SKM-1 treated with dmso at 0.1 percent for 144 hours (cell line): ENCODE measurements around the gene AOC2.
"Not testable (repeated sequence)": the region's sequence is repeated elsewhere in the genome, so short reads cannot be mapped to it uniquely, and the experiment has no call there.

Source experiments
- DNase-seq: peaks from one replicate; lab custom pipeline; 2025; ENCODE audit not compliant: unreplicated experiment; lab: John Stamatoyannopoulos, UW

AOC2 gene

GRCh38 chr17:42832213-42832933 is 12.0 kb upstream of the AOC2 start:
- no peak for DNase-seq

DNA sequence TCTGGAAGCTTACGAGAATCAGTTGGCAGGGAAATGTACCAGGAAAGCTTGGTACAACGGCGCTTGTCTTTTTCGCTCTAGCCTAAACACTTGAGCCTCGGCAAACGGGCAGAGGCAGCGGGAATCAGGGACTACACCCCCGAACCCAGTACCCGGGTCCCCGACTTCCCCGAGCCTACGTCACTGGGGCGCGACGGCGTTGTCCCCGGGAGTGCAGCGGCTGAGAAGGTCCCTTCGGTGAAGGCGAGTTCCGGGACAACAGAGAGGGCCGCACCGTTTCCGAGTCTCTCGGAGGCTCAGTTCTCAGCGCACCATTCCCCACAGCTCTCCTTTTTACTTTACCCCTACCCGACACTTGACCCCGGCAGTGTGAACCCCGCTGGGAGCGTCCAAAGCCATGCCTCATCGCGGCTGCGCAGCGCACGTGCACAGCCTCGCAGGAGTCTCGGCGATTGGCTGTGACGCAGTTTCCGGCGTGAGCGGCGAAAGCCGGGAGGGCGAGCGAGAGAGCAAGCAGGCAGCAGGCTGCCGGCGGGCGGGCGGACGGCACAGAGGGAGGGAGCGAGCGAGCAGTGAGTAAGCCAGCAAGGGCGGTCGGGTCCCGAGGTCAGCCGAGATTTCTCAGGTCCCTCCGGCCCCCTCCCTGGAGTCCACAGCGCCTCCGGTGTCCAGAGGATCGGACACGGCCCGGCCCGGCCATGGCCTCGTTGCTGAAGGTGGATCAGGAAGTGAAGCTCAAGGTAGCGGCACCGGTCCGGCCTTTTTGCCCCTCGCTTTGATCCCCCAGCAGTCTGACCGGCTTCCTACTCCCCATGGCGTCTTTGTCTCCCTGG is 11.2 kb upstream of the AOC2 start, which contains the start of gene PSME3:
PSME3 (plus strand) TSS at position 464 of the 833 bp plus-strand sequence; CDS start at position 699, 235 bp downstream.
- peak; percentile 91 for DNase-seq

DNA sequence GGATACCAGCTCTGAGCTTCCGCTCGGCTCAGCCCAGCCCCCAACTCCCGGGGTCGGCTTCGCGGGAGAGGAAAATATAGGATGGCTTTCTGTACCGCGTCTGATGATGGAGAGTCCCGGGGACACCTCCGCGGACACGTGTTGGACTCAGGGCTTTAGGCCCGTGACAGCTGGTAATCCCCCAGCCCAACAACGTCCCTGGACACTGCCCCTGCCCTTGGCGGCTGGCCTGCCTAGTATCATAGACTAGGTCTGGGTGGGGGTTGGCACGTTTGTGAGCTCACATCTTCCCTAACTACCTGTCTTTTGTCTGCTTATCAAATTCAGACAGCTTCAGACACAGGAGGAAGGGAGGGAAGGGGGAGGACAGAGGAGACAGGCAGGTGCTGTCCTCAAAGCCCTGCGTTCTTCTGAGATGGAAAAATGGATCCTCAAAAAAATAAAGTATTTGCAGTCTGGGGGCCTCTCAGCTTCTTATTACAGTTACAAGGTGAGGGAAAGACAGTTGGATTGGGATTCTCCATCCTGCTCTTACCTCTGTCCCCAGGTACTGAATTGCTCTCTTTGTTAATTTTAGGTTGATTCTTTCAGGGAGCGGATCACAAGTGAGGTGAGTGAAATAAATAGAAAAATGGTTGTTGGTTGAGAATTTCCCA is 10.5 kb upstream of the AOC2 start:
- no peak for DNase-seq

- no peak for DNase-seq
Observed at GRCh38 chr17:42835732-42836131, 8.6 kb upstream of the AOC2 start.

GRCh38 chr17:42841975-42842685 is 2.2 kb upstream of the AOC2 start:
- no peak for DNase-seq

DNA sequence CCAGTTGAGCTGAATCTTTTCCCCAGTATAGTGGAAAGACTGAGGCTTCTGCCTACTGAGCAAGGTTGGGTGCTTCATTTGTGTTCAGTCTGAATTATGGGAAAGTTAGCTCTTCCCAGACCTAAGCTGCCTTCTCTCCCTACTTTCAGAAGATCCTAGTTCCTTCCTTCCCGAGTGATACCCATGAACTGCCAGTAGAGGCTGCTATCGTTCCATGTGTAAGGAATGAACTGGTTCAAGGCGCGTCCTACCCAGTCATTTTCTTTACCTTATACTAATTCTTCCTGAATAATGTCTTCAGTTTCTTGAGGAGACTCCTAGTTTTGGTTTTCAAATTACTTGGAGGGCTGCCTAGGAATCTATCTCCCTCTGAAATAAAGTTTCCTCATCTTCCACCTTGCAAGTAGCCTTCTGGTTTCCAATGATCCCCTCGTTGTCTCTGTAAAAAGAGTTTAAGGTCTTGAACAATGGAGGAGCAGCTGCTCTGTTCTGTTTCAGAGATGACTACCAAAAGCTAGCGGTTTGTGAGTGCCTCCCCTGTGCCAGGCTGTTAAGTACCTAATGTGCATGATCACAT is 934 bp upstream of the AOC2 start:
- DNase-seq: peak; percentile 14

GRCh38 chr17:42844761-42845555 is 578 bp downstream of the AOC2 start:
- DNase-seq: no peak

DNA sequence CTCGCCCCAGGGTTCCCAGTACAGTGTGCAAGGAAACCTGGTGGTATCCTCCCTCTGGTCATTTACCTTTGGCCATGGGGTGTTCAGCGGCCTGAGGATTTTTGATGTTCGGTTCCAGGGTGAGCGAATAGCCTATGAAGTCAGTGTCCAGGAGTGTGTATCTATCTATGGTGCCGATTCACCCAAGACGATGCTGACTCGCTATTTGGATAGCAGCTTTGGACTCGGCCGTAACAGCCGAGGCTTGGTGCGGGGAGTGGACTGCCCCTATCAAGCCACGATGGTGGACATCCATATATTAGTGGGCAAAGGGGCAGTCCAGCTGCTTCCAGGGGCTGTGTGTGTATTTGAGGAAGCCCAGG is 1.2 kb downstream of the AOC2 start:
- DNase-seq: no peak

DNA sequence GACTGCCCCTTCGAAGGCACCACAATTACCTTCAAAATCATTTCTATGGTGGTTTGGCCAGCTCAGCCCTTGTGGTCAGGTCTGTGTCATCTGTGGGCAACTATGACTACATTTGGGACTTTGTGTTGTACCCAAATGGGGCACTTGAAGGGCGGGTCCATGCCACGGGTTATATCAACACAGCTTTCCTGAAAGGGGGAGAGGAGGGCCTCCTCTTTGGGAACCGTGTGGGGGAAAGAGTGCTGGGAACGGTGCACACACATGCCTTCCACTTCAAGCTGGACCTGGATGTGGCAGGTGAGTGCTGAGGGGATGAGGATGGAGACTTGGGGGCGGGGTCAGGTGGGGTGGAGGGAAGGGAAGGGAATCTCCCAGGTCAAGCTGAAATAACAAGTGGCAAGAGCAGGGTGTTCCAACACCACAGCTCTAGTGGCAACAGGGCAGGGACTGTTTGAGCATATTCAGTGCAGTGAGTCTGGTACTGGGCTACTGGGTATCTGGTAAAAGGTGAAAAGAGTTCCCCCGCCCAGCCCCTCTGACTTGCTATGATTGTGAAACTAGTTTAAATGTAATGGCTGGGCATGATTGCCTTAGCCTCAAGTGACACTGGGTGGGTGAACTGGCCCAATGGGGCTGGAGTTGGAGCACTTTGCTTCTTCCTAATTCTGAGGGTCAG is 1.7 kb downstream of the AOC2 start:
- DNase-seq: no peak

- no peak for DNase-seq
Observed at GRCh38 chr17:42846594-42847280, 2.4 kb downstream of the AOC2 start.

GRCh38 chr17:42848093-42848492 is 3.7 kb downstream of the AOC2 start:
- no peak for DNase-seq

- no peak for DNase-seq
Observed at GRCh38 chr17:42849031-42849430, 4.7 kb downstream of the AOC2 start.

- no peak for DNase-seq
Observed at GRCh38 chr17:42849451-42850181, 5.2 kb downstream of the AOC2 start.

DNA sequence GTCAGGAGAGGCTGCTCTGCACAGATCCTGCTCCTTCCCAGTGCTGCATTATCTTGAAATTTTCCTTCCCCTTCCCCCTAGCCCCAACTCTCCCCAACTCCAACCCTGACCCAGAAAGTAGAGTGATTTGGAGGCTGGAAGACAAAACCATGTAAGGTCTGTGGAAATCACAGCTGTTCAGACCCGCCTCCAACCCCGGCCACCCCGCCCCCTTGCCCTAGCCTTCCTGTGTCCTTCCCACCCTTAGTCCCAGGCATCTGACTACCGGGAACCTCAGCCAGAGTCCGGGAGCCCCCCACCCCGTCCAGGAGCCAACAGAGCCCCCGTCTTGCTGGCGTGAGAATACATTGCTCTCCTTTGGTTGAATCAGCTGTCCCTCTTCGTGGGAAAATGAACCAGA is 6.6 kb downstream of the AOC2 start, which contains the start of gene AOC3:
AOC3 (plus strand) TSS at position 246 of the 400 bp plus-strand sequence; CDS start at position 391, 145 bp downstream.
- DNase-seq: no peak

- not testable (repeated sequence) for DNase-seq
Observed at GRCh38 chr17:42851371-42852240, 7.2 kb downstream of the AOC2 start.

DNA sequence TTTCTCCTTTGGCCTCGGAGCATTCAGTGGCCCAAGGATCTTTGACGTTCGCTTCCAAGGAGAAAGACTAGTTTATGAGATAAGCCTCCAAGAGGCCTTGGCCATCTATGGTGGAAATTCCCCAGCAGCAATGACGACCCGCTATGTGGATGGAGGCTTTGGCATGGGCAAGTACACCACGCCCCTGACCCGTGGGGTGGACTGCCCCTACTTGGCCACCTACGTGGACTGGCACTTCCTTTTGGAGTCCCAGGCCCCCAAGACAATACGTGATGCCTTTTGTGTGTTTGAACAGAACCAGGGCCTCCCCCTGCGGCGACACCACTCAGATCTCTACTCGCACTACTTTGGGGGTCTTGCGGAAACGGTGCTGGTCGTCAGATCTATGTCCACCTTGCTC is 8.0 kb downstream of the AOC2 start:
- DNase-seq: no peak

GRCh38 chr17:42853004-42853403 is 8.6 kb downstream of the AOC2 start:
- DNase-seq: no peak
